ENCODE measurements around the gene SLC41A3.

Gene SLC41A3

GRCh38 chr3:126019683-126020082, 64.2 kb downstream of the SLC41A3 start:
- CTCF ChIA-PET: interaction anchor here (0.6 kb wide), 1 partner anchor 40 kb away, joined by 3 read pairs; no protein-coding TSS in a partner anchor
- Histone ChIP-seq H3K4me3 (ENCODE audit: low read depth, low read length) (no peak overlapping the region), H3K27ac (ENCODE audit: extremely low read depth, low read depth, low read length) (no peak overlapping the region), H3K36me3 (ENCODE audit: control insufficient read depth in 2 of 2, insufficient read depth in 1 of 2, low read length in 2 of 2) (peaks cover 0 to 32% of the 10 kb centered on the region in 2 experiments; a peak in 1 of 3 replicates), H3K9me3 (ENCODE audit: control insufficient read depth, insufficient read depth, low read depth, low read length) (no peaks in the 10 kb centered on the region), H3K4me1 (ENCODE audit: control insufficient read depth, insufficient read depth, low read length) (no peaks in the 10 kb centered on the region)
- POLR2A ChIA-PET: no interaction called here
- no peak for TF ChIP-seq ZNF19 (tag by site-specific recombination; IDR thresholded peaks at IDR 0.05; ENCODE audit: low read depth)
- TF ChIP-seq ZNF571 (tag by site-specific recombination; IDR thresholded peaks at IDR 0.05): no peak
- no peak for TF ChIP-seq FEZF1 (tag by site-specific recombination; IDR thresholded peaks at IDR 0.05)
- no peak for TF ChIP-seq ZNF10 (tag by site-specific recombination; IDR thresholded peaks at IDR 0.05)
- no peak for TF ChIP-seq ZNF623 (tag by site-specific recombination; IDR thresholded peaks at IDR 0.05)
- TF ChIP-seq, protein P1, sequence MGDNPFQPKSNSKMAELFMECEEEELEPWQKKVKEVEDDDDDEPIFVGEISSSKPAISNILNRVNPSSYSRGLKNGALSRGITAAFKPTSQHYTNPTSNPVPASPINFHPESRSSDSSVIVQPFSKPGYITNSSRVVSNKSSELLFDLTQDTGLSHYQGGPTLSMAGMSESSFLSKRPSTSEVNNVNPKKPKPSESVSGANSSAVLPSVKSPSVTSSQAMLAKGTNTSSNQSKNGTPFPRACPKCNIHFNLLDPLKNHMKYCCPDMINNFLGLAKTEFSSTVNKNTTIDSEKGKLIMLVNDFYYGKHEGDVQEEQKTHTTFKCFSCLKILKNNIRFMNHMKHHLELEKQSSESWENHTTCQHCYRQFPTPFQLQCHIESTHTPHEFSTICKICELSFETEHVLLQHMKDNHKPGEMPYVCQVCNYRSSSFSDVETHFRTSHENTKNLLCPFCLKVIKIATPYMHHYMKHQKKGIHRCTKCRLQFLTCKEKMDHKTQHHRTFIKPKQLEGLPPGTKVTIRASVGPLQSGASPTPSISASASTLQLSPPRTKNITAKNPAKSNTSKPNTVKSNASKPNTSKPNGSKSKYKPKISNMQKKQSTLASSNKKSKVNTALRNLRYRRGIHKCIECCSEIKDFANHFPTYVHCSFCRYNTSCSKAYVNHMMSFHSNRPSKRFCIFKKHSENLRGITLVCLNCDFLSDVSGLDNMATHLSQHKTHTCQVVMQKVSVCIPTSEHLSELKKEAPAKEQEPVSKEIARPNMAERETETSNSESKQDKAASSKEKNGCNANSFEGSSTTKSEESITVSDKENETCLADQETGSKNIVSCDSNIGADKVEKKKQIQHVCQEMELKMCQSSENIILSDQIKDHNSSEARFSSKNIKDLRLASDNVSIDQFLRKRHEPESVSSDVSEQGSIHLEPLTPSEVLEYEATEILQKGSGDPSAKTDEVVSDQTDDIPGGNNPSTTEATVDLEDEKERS (tag by site-specific recombination; IDR thresholded peaks at IDR 0.05): no peak
- TF ChIP-seq HOXD13 (CRISPR knock-in tag; IDR thresholded peaks at IDR 0.05; ENCODE audit: borderline replicate concordance): no peak
- no peak for TF ChIP-seq ZNF473 (tag by site-specific recombination; IDR thresholded peaks at IDR 0.05)
- no peak for TF ChIP-seq ZNF510 (tag by site-specific recombination; IDR thresholded peaks at IDR 0.05; ENCODE audit: insufficient replicate concordance)
- no peak for TF ChIP-seq PRDM1 (tag by site-specific recombination; IDR thresholded peaks at IDR 0.05)
- TF ChIP-seq, protein P2, sequence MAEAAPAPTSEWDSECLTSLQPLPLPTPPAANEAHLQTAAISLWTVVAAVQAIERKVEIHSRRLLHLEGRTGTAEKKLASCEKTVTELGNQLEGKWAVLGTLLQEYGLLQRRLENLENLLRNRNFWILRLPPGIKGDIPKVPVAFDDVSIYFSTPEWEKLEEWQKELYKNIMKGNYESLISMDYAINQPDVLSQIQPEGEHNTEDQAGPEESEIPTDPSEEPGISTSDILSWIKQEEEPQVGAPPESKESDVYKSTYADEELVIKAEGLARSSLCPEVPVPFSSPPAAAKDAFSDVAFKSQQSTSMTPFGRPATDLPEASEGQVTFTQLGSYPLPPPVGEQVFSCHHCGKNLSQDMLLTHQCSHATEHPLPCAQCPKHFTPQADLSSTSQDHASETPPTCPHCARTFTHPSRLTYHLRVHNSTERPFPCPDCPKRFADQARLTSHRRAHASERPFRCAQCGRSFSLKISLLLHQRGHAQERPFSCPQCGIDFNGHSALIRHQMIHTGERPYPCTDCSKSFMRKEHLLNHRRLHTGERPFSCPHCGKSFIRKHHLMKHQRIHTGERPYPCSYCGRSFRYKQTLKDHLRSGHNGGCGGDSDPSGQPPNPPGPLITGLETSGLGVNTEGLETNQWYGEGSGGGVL (tag by site-specific recombination; IDR thresholded peaks at IDR 0.05): no peak
- no peak for TF ChIP-seq ZBTB10 (tag by site-specific recombination; IDR thresholded peaks at IDR 0.05)
- TF ChIP-seq ZNF701 (tag by site-specific recombination; IDR thresholded peaks at IDR 0.05): no peak

DNA sequence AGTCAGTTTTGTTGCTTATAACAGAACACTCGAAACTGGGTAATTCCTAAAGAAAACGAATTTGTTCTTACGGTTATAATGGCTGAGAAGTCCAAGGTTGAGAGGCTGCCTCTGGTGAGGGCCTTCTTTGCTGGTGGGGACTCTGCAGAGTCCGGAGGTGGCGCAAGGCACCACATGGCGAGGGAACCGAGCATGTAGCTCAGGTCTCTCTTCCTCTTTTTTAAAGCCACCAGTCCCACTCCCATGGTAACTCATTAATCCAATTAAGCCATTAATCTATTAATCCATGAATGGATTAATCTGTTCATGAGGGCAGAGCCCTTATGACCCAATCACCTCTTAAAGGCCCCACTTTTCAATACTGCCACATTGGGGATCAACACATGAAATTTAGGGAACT, 64.9 kb downstream of the SLC41A3 start:
- Histone ChIP-seq H3K4me3 (ENCODE audit: low read depth, low read length) (no peak overlapping the region), H3K4me1 (ENCODE audit: control insufficient read depth, insufficient read depth, low read length) (no peaks in the 10 kb centered on the region), H3K36me3 (ENCODE audit: control insufficient read depth in 2 of 2, insufficient read depth in 1 of 2, low read length in 2 of 2) (peaks cover 0 to 31% of the 10 kb centered on the region in 2 experiments; a peak in 1 of 3 replicates), H3K27ac (ENCODE audit: extremely low read depth, low read depth, low read length) (no peak overlapping the region), H3K9me3 (ENCODE audit: control insufficient read depth, insufficient read depth, low read depth, low read length) (no peaks in the 10 kb centered on the region)
- CTCF ChIA-PET: no interaction called here
- POLR2A ChIA-PET: no interaction called here
- no peak for TF ChIP-seq ZNF175 (tag by site-specific recombination; IDR thresholded peaks at IDR 0.05)

GRCh38 chr3:126018545-126018944, 65.4 kb downstream of the SLC41A3 start:
- CTCF ChIA-PET: interaction anchor here (0.6 kb wide), 1 partner anchor 437 kb away, joined by 4 read pairs; no protein-coding TSS in a partner anchor
- TF ChIP-seq ZNF747 (tag by site-specific recombination; IDR thresholded peaks at IDR 0.05): no peak
- TF ChIP-seq ZNF658 (tag by site-specific recombination; IDR thresholded peaks at IDR 0.05): no peak
- no peak for TF ChIP-seq IKZF3 (tag by site-specific recombination; IDR thresholded peaks at IDR 0.05)
- no peak for TF ChIP-seq KLF9 (tag by site-specific recombination; IDR thresholded peaks at IDR 0.05; ENCODE audit: low read depth)
- no peak overlapping the region for H3K4me3 ChIP-seq (ENCODE audit: low read depth, low read length)
- POLR2A ChIA-PET: no interaction called here
- H3K36me3 ChIP-seq (ENCODE audit: control insufficient read depth in 2 of 2, insufficient read depth in 1 of 2, low read length in 2 of 2): peaks cover 0 to 32% of the 10 kb centered on the region in 2 experiments; a peak in 1 of 3 replicates
- no peak overlapping the region for H3K27ac ChIP-seq (ENCODE audit: extremely low read depth, low read depth, low read length)
- H3K9me3 ChIP-seq (ENCODE audit: control insufficient read depth, insufficient read depth, low read depth, low read length): no peaks in the 10 kb centered on the region
- H3K4me1 ChIP-seq (ENCODE audit: control insufficient read depth, insufficient read depth, low read length): no peaks in the 10 kb centered on the region

All from HEK293 (cell line).